OCI-LY1 (cell line): ENCODE measurements around the gene GPX3.

Experiments
- EZH2 ChIP-seq: fragments of 200-600 bp; sonication (generic), shearing (Covaris generic); IDR thresholded peaks from 2 replicates; pipeline ENCODE4 v1.8.0; 2017; ENCODE audit warnings: borderline replicate concordance, mixed run types, mild to moderate bottlenecking, antibody characterized with exemption, low read length, moderate library complexity, mixed read lengths
- TF ChIP-seq, protein P1 (sequence below): fragments of 200-600 bp; sonication (generic), shearing (Covaris generic); IDR thresholded peaks from 2 replicates; pipeline ENCODE4 v1.5.1; 2017; ENCODE audit warnings: mild to moderate bottlenecking, antibody characterized with exemption, low read length, moderate library complexity, mixed read lengths

DNA sequence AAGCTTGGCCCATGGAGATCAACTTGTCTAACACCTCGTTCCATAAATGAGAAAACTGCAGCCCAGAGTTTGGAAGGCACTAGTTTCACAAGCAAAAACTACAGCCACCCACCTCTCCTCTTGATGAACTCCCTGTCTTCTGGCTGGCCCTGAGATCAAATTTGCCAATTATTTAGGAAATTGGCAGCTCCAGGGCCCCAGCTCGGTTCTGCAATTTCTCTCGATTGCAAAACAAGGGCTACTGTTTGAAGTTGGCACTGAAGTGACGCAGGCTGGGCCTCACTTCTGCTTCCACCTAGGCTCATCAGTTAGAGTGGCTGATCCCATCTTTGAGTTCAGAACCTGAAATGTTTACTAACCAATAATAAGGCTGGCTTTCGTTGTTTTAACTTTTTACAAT, 3.7 kb upstream of the GPX3 start:
- TF ChIP-seq, protein P1, sequence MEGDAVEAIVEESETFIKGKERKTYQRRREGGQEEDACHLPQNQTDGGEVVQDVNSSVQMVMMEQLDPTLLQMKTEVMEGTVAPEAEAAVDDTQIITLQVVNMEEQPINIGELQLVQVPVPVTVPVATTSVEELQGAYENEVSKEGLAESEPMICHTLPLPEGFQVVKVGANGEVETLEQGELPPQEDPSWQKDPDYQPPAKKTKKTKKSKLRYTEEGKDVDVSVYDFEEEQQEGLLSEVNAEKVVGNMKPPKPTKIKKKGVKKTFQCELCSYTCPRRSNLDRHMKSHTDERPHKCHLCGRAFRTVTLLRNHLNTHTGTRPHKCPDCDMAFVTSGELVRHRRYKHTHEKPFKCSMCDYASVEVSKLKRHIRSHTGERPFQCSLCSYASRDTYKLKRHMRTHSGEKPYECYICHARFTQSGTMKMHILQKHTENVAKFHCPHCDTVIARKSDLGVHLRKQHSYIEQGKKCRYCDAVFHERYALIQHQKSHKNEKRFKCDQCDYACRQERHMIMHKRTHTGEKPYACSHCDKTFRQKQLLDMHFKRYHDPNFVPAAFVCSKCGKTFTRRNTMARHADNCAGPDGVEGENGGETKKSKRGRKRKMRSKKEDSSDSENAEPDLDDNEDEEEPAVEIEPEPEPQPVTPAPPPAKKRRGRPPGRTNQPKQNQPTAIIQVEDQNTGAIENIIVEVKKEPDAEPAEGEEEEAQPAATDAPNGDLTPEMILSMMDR = no peak
- no peak for TF ChIP-seq EZH2
